Aorta (tissue), 5 donors: ENCODE measurements around the gene FMNL2. TPM values are rescaled to one million over a fixed set of nuclear protein-coding genes. Genes with fewer than 3 reads are reported as not detected.

Experiments
- ATAC-seq: fragments of 200-7000 bp; cut with Tn5 transposase; one replicate; pipeline ENCODE4 v1.9.1; 2022; ENCODE audit warnings: moderate library complexity; ENCODE audit not compliant: low FRiP score
- DNase-seq, 2 donors: peaks; one replicate each; pipeline ENCODE4 v3.0.0-alpha.2; 2020
- H3K27ac ChIP-seq, 2 donors: one replicate each; pipeline ENCODE4 v1.5.1; 2013; ENCODE audit warnings: low read length in 2 of 2, mild to moderate bottlenecking in 2 of 2, moderate library complexity in 2 of 2, control low read depth in 1 of 2, inconsistent platforms in 1 of 2, low read depth in 1 of 2
- H3K27me3 ChIP-seq, 2 donors: one replicate each; pipeline ENCODE4 v1.6.1; 2013; ENCODE audit warnings: control low read depth in 1 of 2, low read length in 1 of 2, mild to moderate bottlenecking in 1 of 2, moderate library complexity in 1 of 2; ENCODE audit not compliant: insufficient read depth in 2 of 2, control insufficient read depth in 1 of 2
- H3K36me3 ChIP-seq, 2 donors: one replicate each; pipeline ENCODE4 v1.6.1; 2013; ENCODE audit warnings: control low read depth in 1 of 2, low read length in 1 of 2, mild to moderate bottlenecking in 1 of 2; ENCODE audit not compliant: insufficient read depth in 2 of 2, control insufficient read depth in 1 of 2
- H3K4me1 ChIP-seq, 2 donors: one replicate each; pipeline ENCODE4 v1.6.1; 2013; ENCODE audit warnings: low read length in 2 of 2, control low read depth in 1 of 2, mild to moderate bottlenecking in 1 of 2, moderate library complexity in 1 of 2; ENCODE audit not compliant: insufficient read depth in 2 of 2, control insufficient read depth in 1 of 2
- H3K4me3 ChIP-seq, 2 donors: one replicate each; pipeline ENCODE4 v1.5.1; 2013; ENCODE audit warnings: low read length in 2 of 2, control low read depth in 1 of 2, mild to moderate bottlenecking in 1 of 2
- H3K9me3 ChIP-seq: one replicate; pipeline ENCODE4 v1.6.1; 2013; ENCODE audit warnings: mild to moderate bottlenecking, low read length; ENCODE audit not compliant: control insufficient read depth
- WGBS, 2 donors: extraction: QIAGEN DNeasy Blood & Tissue Kit; methylation state at CpG; one replicate each; pipeline ENCODE4 v1.1.7; 2013; 5-methylcytosine and 5-hydroxymethylcytosine counted together
- intact Hi-C, 2 donors: fragments of 100-400 bp; cut with DNase I; formaldehyde crosslinking; loops; one replicate each; pipeline versions ENCODE4 v1.14.2 to v1.15.0; 2022
- polyA plus RNA-seq, 2 donors: library from polyadenylated mRNA; stranded (reverse); fragments of 200-250 nt; gene quantifications; one replicate each; pipeline ENCODE4 v1.2.3, GENCODE V29; 2013
- total RNA-seq, 2 donors: library from RNA; stranded (reverse); fragmentation: NEBNext Ultra II Directional; extraction: Animal tissue kit (Norgen Biotek cat#: 25700); gene quantifications; one replicate each; pipeline ENCODE4 v1.2.1, GENCODE V29; 2021
- donor health status: healthy with polysubstance abuse.
- donor health status: Bipolar disorder and iron deficiency.
- donor health status: DM: no; HTN: no; CAD: no.
- donor health status: DM: no; HTN: no; CAD: no.
- donor health status: DM: yes; HTN: yes; CAD: no.

FMNL2 gene
- total and polyA plus RNA-seq, 4 donors: 10.7 to 55.1 (median 33.7) TPM

GRCh38 chr2:152492911-152493310 lies 157.9 kb downstream of the FMNL2 start:
- Histone ChIP-seq H3K4me1 (peaks cover 2 to 8% of the 10 kb centered on the region in 2 donors), H3K9me3 (no peaks in the 10 kb centered on the region), H3K27ac (no peak overlapping the region), H3K27me3 (no peaks in the 10 kb centered on the region), H3K36me3 (no peaks in the 10 kb centered on the region), H3K4me3 (no peak overlapping the region)
- intact Hi-C loops: loop anchor here in 1 of 2 donors (10.0 kb wide), 1 partner anchor 68 kb away; no protein-coding TSS in a partner anchor
- DNase-seq: no peak
- WGBS, 2 donors: 74 to 81% methylated on average over 2 of the region's 2 CpGs
- ATAC-seq: no peak

- H3K27ac ChIP-seq: no peak overlapping the region
- ATAC-seq: no peak
- H3K4me1 ChIP-seq: peaks cover 2 to 8% of the 10 kb centered on the region in 2 donors
- WGBS, 2 donors: 91 to 93% methylated on average over 2 of the region's 2 CpGs
- no peak overlapping the region for H3K4me3 ChIP-seq
- intact Hi-C loops: loop anchor here in 1 of 2 donors (10.0 kb wide), 1 partner anchor 69 kb away; no protein-coding TSS in a partner anchor
- no peaks in the 10 kb centered on the region for H3K9me3 ChIP-seq
- no peak for DNase-seq
- H3K36me3 ChIP-seq: no peaks in the 10 kb centered on the region
- no peaks in the 10 kb centered on the region for H3K27me3 ChIP-seq
Measured at GRCh38 chr2:152493417-152493816, 158.4 kb downstream of the FMNL2 start.

GRCh38 chr2:152493945-152494528 lies 159.1 kb downstream of the FMNL2 start:
- no peaks in the 10 kb centered on the region for H3K27me3 ChIP-seq
- 85 to 87% methylated on average over 2 of the region's 2 CpGs for WGBS, 2 donors
- intact Hi-C loops: loop anchor here in 1 of 2 donors (2.0 to 10.0 kb wide), 2 partner anchors 47 to 69 kb away; no protein-coding TSS in a partner anchor
- no peaks in the 10 kb centered on the region for H3K36me3 ChIP-seq
- peaks cover 2 to 8% of the 10 kb centered on the region in 2 donors for H3K4me1 ChIP-seq
- H3K27ac ChIP-seq: no peak overlapping the region
- H3K4me3 ChIP-seq: no peak overlapping the region
- H3K9me3 ChIP-seq: no peaks in the 10 kb centered on the region
- ATAC-seq (no peak), DNase-seq (no peak)

GRCh38 chr2:152496371-152496770 lies 161.4 kb downstream of the FMNL2 start:
- no peaks in the 10 kb centered on the region for H3K36me3 ChIP-seq
- ATAC-seq: no peak
- intact Hi-C loops: loop anchor here in 1 of 2 donors (10.0 kb wide), 1 partner anchor 72 kb away; no protein-coding TSS in a partner anchor
- WGBS, 2 donors: 97 to 99% methylated on average over 3 of the region's 3 CpGs
- H3K4me3 ChIP-seq: no peak overlapping the region
- H3K4me1 ChIP-seq: peaks cover 4 to 11% of the 10 kb centered on the region in 2 donors
- H3K9me3 ChIP-seq: no peaks in the 10 kb centered on the region
- no peak for DNase-seq
- no peaks in the 10 kb centered on the region for H3K27me3 ChIP-seq
- H3K27ac ChIP-seq: no peak overlapping the region

GRCh38 chr2:152497481-152498052 lies 162.6 kb downstream of the FMNL2 start:
- no peak for DNase-seq
- ATAC-seq: no peak
- no peak overlapping the region for H3K27ac ChIP-seq
- H3K9me3 ChIP-seq: no peaks in the 10 kb centered on the region
- no peaks in the 10 kb centered on the region for H3K36me3 ChIP-seq
- intact Hi-C loops: loop anchor here in 1 of 2 donors (10.0 kb wide), 1 partner anchor 73 kb away; no protein-coding TSS in a partner anchor
- peaks cover 4 to 12% of the 10 kb centered on the region in 2 donors for H3K4me1 ChIP-seq
- H3K27me3 ChIP-seq: no peaks in the 10 kb centered on the region
- WGBS, 2 donors: 20 to 25% methylated on average over 3 of the region's 3 CpGs
- no peak overlapping the region for H3K4me3 ChIP-seq

- Histone ChIP-seq H3K36me3 (no peaks in the 10 kb centered on the region), H3K27ac (no peak overlapping the region), H3K9me3 (no peaks in the 10 kb centered on the region), H3K4me1 (peaks cover 4 to 9% of the 10 kb centered on the region in 2 donors), H3K27me3 (no peaks in the 10 kb centered on the region), H3K4me3 (no peak overlapping the region)
- intact Hi-C loops: loop anchor here in 1 of 2 donors (10.0 kb wide), 1 partner anchor 75 kb away; no protein-coding TSS in a partner anchor
- 63% methylated on average over 3 of the region's 3 CpGs for WGBS, 2 donors
- DNase-seq (no peak), ATAC-seq (no peak)
Measured at GRCh38 chr2:152499331-152499816, 164.4 kb downstream of the FMNL2 start.

GRCh38 chr2:152499896-152500735 lies 165.1 kb downstream of the FMNL2 start:
- no peak overlapping the region for H3K4me3 ChIP-seq
- intact Hi-C loops: loop anchor here in 1 of 2 donors (5.0 to 10.0 kb wide), 2 partner anchors 42 to 75 kb away; no protein-coding TSS in a partner anchor
- DNase-seq: no peak
- H3K27ac ChIP-seq: no peak overlapping the region
- no peaks in the 10 kb centered on the region for H3K27me3 ChIP-seq
- H3K9me3 ChIP-seq: no peaks in the 10 kb centered on the region
- ATAC-seq: peak; percentile 86
- H3K4me1 ChIP-seq: peaks cover 4 to 9% of the 10 kb centered on the region in 2 donors
- WGBS, 2 donors: 72 to 73% methylated on average over 14 of the region's 14 CpGs
- H3K36me3 ChIP-seq: no peaks in the 10 kb centered on the region

GRCh38 chr2:152500772-152501171 lies 165.8 kb downstream of the FMNL2 start:
- no peaks in the 10 kb centered on the region for H3K9me3 ChIP-seq
- H3K4me1 ChIP-seq: peaks cover 4 to 13% of the 10 kb centered on the region in 2 donors
- intact Hi-C loops: loop anchor here in 1 of 2 donors (5.0 kb wide), 1 partner anchor 42 kb away; no protein-coding TSS in a partner anchor
- WGBS, 2 donors: 36 to 41% methylated on average over 8 of the region's 8 CpGs
- no peaks in the 10 kb centered on the region for H3K36me3 ChIP-seq
- DNase-seq: peak in 1 of 2 donors; percentile 76
- no peaks in the 10 kb centered on the region for H3K27me3 ChIP-seq
- no peak overlapping the region for H3K4me3 ChIP-seq
- peak; percentile 62 for ATAC-seq
- no peak overlapping the region for H3K27ac ChIP-seq
